Measurements from ENCODE around the gene MAF. TPM values are rescaled to one million over a fixed set of nuclear protein-coding genes. Genes with fewer than 3 reads are reported as not detected.

MAF gene
- polyA plus RNA-seq, 1 donor from 2014 or later = 2.1 TPM

- no peak overlapping the region for H3K27ac ChIP-seq (ENCODE audit: low read length)
- no peak overlapping the region for H2AFZ ChIP-seq (ENCODE audit: low read depth, low read length)
- no peaks in the 10 kb centered on the region for H3F3A ChIP-seq (ENCODE audit: insufficient read depth, low read length, poor library complexity, severe bottlenecking)
- no peaks in the 10 kb centered on the region for H3K79me2 ChIP-seq (replicated peaks; ENCODE audit: insufficient read depth, low read length)
- no peaks in the 10 kb centered on the region for H4K20me1 ChIP-seq (ENCODE audit: insufficient read depth)
- TF ChIP-seq RAD21 (conservative IDR thresholded peaks at IDR 0.05) = no peak
- TF ChIP-seq CTCF (IDR thresholded peaks at IDR 0.05; ENCODE audit: poor library complexity, severe bottlenecking) = no peak
- TF ChIP-seq TAF1 (IDR thresholded peaks at IDR 0.05; ENCODE audit: low read depth) = no peak
- TF ChIP-seq EZH2 (IDR thresholded peaks at IDR 0.05; ENCODE audit: borderline replicate concordance, insufficient read depth, low read length, poor library complexity, severe bottlenecking) = no peak
- TF ChIP-seq REST (IDR thresholded peaks at IDR 0.05; ENCODE audit: borderline replicate concordance) = no peak
- no peak for TF ChIP-seq EP300 (conservative IDR thresholded peaks at IDR 0.05; ENCODE audit: poor library complexity, severe bottlenecking)
- no peak for TF ChIP-seq MXI1 (conservative IDR thresholded peaks at IDR 0.05; ENCODE audit: poor library complexity, severe bottlenecking)
- TF ChIP-seq POLR2AphosphoS5 (IDR thresholded peaks at IDR 0.05) = no peak
- no peak for TF ChIP-seq SMC3 (conservative IDR thresholded peaks at IDR 0.05; ENCODE audit: poor library complexity)
- H3K4me3 ChIP-seq (ENCODE audit: low read length) = no peak overlapping the region
- no peaks in the 10 kb centered on the region for H3K27me3 ChIP-seq (ENCODE audit: insufficient read depth, low read depth, low read length)
- no peaks in the 10 kb centered on the region for H3K36me3 ChIP-seq (ENCODE audit: insufficient read depth, low read length)
- no peaks in the 10 kb centered on the region for H3K9me3 ChIP-seq (ENCODE audit: low read length)
- H3K4me2 ChIP-seq (ENCODE audit: low read length) = no peak overlapping the region
- H3K9ac ChIP-seq (ENCODE audit: low read length) = no peak overlapping the region
- no peaks in the 10 kb centered on the region for H3K9me2 ChIP-seq (ENCODE audit: insufficient read depth, low read length)
Observed at GRCh38 chr16:79640513-79641360, 40.2 kb upstream of the MAF start.

- H3K27me3 ChIP-seq (ENCODE audit: insufficient read depth, low read depth, low read length) = no peaks in the 10 kb centered on the region
- no peak overlapping the region for H3K4me3 ChIP-seq (ENCODE audit: low read length)
- no peaks in the 10 kb centered on the region for H3K9me3 ChIP-seq (ENCODE audit: low read length)
- no peak overlapping the region for H3K9ac ChIP-seq (ENCODE audit: low read length)
- no peaks in the 10 kb centered on the region for H3K36me3 ChIP-seq (ENCODE audit: insufficient read depth, low read length)
- H3K79me2 ChIP-seq (replicated peaks; ENCODE audit: insufficient read depth, low read length) = no peaks in the 10 kb centered on the region
- H3F3A ChIP-seq (ENCODE audit: insufficient read depth, low read length, poor library complexity, severe bottlenecking) = no peaks in the 10 kb centered on the region
- H3K9me2 ChIP-seq (ENCODE audit: insufficient read depth, low read length) = no peaks in the 10 kb centered on the region
- H2AFZ ChIP-seq (ENCODE audit: low read depth, low read length) = no peak overlapping the region
- TF ChIP-seq CTCF (IDR thresholded peaks at IDR 0.05; ENCODE audit: poor library complexity, severe bottlenecking) = no peak
- TF ChIP-seq EP300 (conservative IDR thresholded peaks at IDR 0.05; ENCODE audit: poor library complexity, severe bottlenecking) = no peak
- TF ChIP-seq POLR2AphosphoS5 (IDR thresholded peaks at IDR 0.05) = no peak
- no peak for TF ChIP-seq REST (IDR thresholded peaks at IDR 0.05; ENCODE audit: borderline replicate concordance)
- TF ChIP-seq RAD21 (conservative IDR thresholded peaks at IDR 0.05) = no peak
- TF ChIP-seq TAF1 (IDR thresholded peaks at IDR 0.05; ENCODE audit: low read depth) = no peak
- H3K4me2 ChIP-seq (ENCODE audit: low read length) = no peak overlapping the region
- H4K20me1 ChIP-seq (ENCODE audit: insufficient read depth) = no peaks in the 10 kb centered on the region
- no peak overlapping the region for H3K27ac ChIP-seq (ENCODE audit: low read length)
Observed at GRCh38 chr16:79639576-79640311, 39.2 kb upstream of the MAF start.
